ENCODE data around the gene CAPZA1. TPM values are rescaled to one million over a fixed set of nuclear protein-coding genes. Genes with fewer than 3 reads are reported as not detected.

Gene CAPZA1
- total RNA-seq, 2 donors from 2014 or later, result 111 to 122 TPM

DNA sequence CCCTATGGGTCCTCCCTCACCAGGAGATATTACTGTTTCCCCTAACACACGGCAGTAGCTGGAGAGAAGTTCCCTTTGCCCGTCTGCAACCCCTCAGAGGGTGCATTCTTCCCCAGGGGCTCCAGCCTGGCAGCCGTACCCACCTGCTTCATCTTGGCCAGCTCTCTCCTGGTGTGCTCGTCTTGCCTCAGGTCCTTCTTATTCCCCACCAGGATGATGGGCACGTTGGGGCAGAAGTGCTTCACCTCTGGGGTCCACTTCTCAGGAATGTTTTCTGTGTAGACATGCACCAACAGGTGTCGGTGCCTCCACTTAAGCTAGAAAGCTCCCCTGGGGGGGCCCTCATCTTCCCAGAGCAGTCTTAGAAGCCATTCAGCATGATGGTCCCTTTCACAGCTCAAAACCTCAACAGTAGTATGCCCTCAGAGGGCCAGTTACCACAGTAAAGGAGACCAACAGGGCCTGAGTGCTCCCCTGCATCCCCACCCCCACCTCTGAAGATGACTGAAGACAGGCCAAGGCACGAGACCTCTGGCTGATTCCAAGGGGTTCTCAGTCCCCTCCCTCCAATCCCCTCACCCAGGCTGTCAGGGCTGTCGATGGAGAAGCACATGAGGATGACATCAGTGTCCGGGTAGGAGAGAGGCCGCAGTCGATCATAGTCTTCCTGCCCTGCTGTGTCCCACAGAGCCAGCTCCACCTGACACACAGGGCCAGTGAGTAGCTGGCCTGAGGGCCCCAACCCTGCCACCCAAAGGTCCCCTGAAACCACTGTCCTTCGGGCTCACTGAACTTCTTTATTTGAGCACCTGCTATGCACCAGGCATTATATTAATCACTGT, 83.0 kb downstream of the CAPZA1 start:
- no peaks in the 10 kb centered on the region for H3K27me3 ChIP-seq (ENCODE audit: control insufficient read depth, insufficient read depth, low read length, poor library complexity, severe bottlenecking)
- 87 to 90% methylated on average over 5 to 12 of the region's 12 CpGs for WGBS, 2 experiments (ENCODE audit: insufficient coverage in 1 of 2, insufficient read length in 1 of 2)
- no peak for DNase-seq
- Mint-ChIP-seq H3K27ac (peak overlapping the region; percentile 97), H3K27me3 (ENCODE audit: insufficient read depth) (peaks cover 25% of the 10 kb centered on the region), H3K4me1 (peaks cover 75% of the 10 kb centered on the region), H3K36me3 (ENCODE audit: low read depth) (peaks cover 54% of the 10 kb centered on the region), H3K9me3 (no peaks in the 10 kb centered on the region), H3K4me3 (no peak overlapping the region)
- no peak overlapping the region for H3K27ac ChIP-seq (ENCODE audit: low read depth, low read length)
- peaks cover 50% of the 10 kb centered on the region for H3K4me1 ChIP-seq (ENCODE audit: control insufficient read depth, insufficient read depth, low read length)
- H3K9me3 ChIP-seq (ENCODE audit: control insufficient read depth, low read length), result no peaks in the 10 kb centered on the region
- TF ChIP-seq, protein P1, sequence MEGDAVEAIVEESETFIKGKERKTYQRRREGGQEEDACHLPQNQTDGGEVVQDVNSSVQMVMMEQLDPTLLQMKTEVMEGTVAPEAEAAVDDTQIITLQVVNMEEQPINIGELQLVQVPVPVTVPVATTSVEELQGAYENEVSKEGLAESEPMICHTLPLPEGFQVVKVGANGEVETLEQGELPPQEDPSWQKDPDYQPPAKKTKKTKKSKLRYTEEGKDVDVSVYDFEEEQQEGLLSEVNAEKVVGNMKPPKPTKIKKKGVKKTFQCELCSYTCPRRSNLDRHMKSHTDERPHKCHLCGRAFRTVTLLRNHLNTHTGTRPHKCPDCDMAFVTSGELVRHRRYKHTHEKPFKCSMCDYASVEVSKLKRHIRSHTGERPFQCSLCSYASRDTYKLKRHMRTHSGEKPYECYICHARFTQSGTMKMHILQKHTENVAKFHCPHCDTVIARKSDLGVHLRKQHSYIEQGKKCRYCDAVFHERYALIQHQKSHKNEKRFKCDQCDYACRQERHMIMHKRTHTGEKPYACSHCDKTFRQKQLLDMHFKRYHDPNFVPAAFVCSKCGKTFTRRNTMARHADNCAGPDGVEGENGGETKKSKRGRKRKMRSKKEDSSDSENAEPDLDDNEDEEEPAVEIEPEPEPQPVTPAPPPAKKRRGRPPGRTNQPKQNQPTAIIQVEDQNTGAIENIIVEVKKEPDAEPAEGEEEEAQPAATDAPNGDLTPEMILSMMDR (conservative IDR thresholded peaks at IDR 0.05), result no peak
- no peak overlapping the region for H3K4me3 ChIP-seq (ENCODE audit: low read length)
- no peak overlapping the region for H3K9ac ChIP-seq (ENCODE audit: extremely low read depth, low read length, poor library complexity, severe bottlenecking)
- H3K36me3 ChIP-seq (ENCODE audit: control insufficient read depth, insufficient read depth, low read length), result peaks cover 63% of the 10 kb centered on the region

DNA sequence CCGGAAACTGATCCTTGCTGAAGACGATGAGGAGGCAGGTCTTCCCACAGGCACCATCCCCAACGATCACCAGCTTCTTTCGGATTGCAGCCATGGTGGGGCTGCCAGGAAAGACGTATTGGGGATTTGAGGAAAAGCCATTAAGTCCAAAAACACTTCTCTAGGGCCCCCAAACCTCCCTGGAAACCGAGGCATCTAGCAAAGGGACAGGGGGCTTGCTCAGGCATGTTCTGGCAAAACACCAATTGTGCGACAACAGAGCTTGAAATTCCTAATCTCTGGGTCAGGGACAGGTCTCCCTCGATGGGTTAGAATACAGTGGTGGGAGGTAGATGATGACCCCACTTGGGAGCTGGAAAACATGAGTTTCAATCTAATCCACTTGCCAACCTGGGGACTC, 84.1 kb downstream of the CAPZA1 start:
- 85 to 92% methylated on average over 6 to 8 of the region's 8 CpGs for WGBS, 2 experiments (ENCODE audit: insufficient coverage in 1 of 2, insufficient read length in 1 of 2)
- H3K4me1 Mint-ChIP-seq, result peaks cover 69% of the 10 kb centered on the region
- DNase-seq, result no peak
- H3K4me1 ChIP-seq (ENCODE audit: control insufficient read depth, insufficient read depth, low read length), result peaks cover 40% of the 10 kb centered on the region
- peaks cover 33% of the 10 kb centered on the region for H3K27me3 Mint-ChIP-seq (ENCODE audit: insufficient read depth)
- H3K36me3 ChIP-seq (ENCODE audit: control insufficient read depth, insufficient read depth, low read length), result peaks cover 52% of the 10 kb centered on the region
- no peaks in the 10 kb centered on the region for H3K9me3 Mint-ChIP-seq
- no peak overlapping the region for H3K27ac Mint-ChIP-seq
- peak overlapping the region; percentile 78 for H3K4me3 Mint-ChIP-seq
- no peak overlapping the region for H3K9ac ChIP-seq (ENCODE audit: extremely low read depth, low read length, poor library complexity, severe bottlenecking)
- TF ChIP-seq, protein P1 (conservative IDR thresholded peaks at IDR 0.05), result no peak
- H3K4me3 ChIP-seq (ENCODE audit: low read length), result peak overlapping the region; percentile 84
- H3K27me3 ChIP-seq (ENCODE audit: control insufficient read depth, insufficient read depth, low read length, poor library complexity, severe bottlenecking), result no peaks in the 10 kb centered on the region
- H3K36me3 Mint-ChIP-seq (ENCODE audit: low read depth), result peaks cover 44% of the 10 kb centered on the region
- no peak overlapping the region for H3K27ac ChIP-seq (ENCODE audit: low read depth, low read length)
- H3K9me3 ChIP-seq (ENCODE audit: control insufficient read depth, low read length), result no peaks in the 10 kb centered on the region

DNA sequence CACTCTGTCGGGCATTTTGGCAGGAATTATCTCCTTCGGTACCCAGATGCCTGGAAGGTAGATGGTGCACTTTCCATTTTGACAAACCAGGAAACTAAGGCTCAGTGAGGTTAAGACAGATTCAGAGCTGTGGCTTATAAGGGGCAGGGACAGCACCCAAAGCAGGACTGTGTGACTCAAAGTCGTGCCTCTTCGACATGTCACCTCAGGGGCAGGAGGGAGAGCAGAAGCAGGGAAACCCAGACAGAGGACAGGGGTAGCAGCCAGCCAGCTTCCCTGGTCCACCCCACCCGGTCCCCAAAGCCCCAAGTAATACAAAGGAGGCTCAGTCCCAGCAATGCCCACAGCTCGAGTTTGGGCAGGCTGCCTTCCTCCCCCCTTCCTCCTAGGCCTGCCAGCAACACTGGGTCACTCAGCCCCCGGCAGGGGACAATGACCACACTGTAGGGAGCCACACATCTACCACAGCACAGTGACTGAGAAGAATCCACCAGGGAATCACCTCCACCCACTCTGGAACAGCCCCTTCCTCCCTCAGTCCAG, 84.8 kb downstream of the CAPZA1 start:
- Histone ChIP-seq H3K4me3 (ENCODE audit: low read length) (peak overlapping the region; percentile 84), H3K9me3 (ENCODE audit: control insufficient read depth, low read length) (no peaks in the 10 kb centered on the region), H3K27me3 (ENCODE audit: control insufficient read depth, insufficient read depth, low read length, poor library complexity, severe bottlenecking) (no peaks in the 10 kb centered on the region), H3K9ac (ENCODE audit: extremely low read depth, low read length, poor library complexity, severe bottlenecking) (peak overlapping the region; percentile 42), H3K36me3 (ENCODE audit: control insufficient read depth, insufficient read depth, low read length) (peaks cover 47% of the 10 kb centered on the region), H3K4me1 (ENCODE audit: control insufficient read depth, insufficient read depth, low read length) (peaks cover 34% of the 10 kb centered on the region), H3K27ac (ENCODE audit: low read depth, low read length) (no peak overlapping the region)
- Mint-ChIP-seq H3K9me3 (no peaks in the 10 kb centered on the region), H3K4me1 (peaks cover 62% of the 10 kb centered on the region), H3K4me3 (peak overlapping the region; percentile 78), H3K27ac (peak overlapping the region; percentile 89), H3K27me3 (ENCODE audit: insufficient read depth) (peaks cover 40% of the 10 kb centered on the region), H3K36me3 (ENCODE audit: low read depth) (peaks cover 37% of the 10 kb centered on the region)
- no peak for DNase-seq
- WGBS, 2 experiments (ENCODE audit: insufficient coverage in 1 of 2, insufficient read length in 1 of 2), result 67 to 81% methylated on average over 5 to 7 of the region's 7 CpGs
- TF ChIP-seq, protein P1 (conservative IDR thresholded peaks at IDR 0.05), result no peak

All from endodermal cell (in vitro differentiated cells).